Stimulated activated CD4-positive, alpha-beta T cell treated with anti-CD3 and anti-CD28 coated beads, Interleukin-2, amount 100 ng/mL, for 48 hours (primary cell): Measurements from ENCODE around the gene CALHM5.

Experiments
- DNase-seq, 2 donors: peaks; one replicate each; pipeline ENCODE4 v3.0.0-alpha.2; 2020

Gene CALHM5

DNA sequence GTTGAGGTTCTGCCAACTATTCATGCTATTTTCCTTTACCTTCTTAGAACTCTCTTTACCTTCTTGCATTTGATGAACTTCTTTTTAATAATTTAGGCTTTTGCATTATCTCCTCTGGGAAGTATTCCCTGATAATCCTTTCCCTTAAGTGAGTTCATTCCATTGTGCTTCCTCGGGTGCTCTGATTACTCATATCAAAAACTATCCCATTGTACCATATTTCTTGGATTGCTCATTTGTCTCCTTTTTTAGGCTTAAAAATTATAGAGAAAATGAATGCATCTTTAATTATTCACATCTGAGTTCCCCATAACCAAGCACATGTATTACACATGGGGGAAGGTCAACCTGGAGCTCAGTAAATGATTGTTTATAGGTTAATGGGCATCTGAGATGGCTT, 44.6 kb downstream of the CALHM5 start:
- DNase-seq: no peak

DNA sequence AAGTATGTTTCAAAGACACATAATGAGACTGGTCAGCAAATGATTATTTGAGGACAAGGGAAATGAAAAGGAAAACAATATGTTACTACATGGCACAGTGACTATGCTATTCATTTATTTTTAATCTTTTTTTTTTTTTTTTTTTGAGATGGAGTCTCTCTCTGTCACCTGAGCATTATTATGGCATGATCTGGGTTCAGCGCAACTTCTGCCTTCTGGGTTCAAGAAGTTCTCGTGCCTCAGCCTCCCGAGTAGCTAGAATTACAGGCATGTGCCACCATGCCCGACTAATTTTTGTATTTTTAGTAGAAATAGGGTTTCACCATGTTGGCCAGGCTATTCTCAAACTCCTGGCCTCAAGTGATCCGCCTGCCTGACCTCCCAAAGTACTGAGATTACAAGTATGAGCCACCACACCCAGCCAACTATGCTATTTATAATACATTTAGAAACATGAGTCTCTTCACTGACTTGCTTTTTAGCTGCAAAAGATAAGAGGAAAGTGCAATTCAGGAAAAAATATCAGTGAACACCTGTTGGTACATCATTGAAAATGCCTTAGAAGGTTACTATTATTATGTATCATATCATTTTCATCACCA, 45.5 kb downstream of the CALHM5 start:
- DNase-seq: no peak

DNA sequence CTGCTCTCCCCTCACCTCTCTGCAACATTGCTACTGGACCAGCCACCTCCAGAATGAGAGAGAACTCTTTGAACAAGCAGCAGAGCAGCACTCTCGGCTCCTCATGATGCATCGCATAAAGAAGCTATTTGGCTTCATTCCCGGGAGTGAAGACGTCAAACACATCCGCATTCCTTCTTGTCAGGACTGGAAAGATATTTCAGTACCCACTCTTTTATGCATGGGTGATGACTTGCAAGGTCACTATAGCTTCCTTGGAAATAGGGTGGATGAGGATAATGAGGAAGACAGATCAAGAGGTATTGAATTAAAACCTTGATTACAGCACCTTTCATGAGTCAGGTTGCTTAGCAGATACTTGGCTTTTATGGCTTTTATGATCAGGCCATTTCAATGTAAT, 46.5 kb downstream of the CALHM5 start:
- no peak for DNase-seq

DNA sequence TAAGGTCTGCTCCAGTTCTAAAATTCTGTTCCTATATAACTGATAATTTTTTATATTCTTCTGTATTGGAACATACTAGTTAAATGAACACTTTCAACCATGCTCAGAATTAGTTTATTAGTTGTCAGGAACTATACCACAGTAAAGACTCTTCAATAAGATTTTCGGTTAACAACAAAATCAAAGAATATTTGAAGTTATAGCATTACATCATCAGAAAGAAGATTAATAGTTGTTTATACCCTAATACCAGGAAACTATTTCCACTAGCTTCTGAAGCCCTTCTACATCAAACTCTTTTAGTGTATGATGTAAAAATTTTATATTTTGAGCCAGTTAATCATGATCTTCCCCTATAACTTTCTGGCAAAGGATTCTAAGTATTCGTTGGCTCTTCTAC, 48.7 kb downstream of the CALHM5 start:
- DNase-seq: no peak

DNA sequence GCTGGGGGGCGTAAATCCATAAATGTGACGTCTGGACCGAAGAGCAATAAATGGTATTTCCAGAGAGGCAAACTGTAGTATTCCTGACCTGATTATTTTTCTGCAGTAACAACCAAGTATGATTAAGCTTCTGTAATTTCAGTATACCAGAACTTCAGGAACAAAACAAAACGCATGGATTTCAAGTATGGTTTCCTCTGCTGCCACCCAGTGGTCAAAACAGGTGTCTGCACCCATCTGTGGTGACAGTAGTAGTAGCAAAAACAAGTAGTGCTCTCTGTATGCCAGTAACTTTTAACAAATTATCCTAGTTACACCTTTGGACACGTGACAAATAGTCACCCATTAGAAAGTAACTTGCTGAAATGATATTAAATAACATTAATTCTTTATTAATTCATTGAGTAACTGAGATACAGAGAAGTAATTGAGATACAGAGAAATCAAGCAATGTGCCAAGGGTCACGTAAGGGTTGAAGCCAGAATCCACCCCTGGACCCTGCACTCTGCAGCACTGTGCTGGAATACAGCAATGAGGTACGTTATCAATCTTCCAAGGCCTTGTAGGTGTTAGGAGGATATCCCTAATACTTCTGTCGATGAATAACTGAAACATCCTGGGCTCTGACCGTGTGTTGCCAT, 50.1 kb downstream of the CALHM5 start:
- peak; percentile 59 to 61 for DNase-seq

DNA sequence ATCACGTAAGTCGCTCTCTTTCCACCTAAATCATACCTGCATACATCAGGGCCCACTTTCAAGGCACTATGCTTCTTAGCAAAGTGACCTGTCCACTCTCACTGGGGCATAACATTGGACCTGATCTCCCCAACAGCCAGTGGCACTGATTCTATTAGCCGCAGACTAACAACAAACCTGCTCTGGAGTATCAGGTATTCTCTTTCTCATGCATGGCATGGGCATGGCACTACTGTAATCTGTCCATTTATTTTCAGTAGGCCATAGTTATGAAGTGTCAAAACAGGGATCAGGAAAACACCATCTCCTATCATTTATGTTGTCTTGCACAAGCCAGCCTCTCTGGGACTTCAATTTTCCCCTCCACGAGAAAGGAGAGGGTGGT, 50.6 kb downstream of the CALHM5 start:
- no peak for DNase-seq

DNA sequence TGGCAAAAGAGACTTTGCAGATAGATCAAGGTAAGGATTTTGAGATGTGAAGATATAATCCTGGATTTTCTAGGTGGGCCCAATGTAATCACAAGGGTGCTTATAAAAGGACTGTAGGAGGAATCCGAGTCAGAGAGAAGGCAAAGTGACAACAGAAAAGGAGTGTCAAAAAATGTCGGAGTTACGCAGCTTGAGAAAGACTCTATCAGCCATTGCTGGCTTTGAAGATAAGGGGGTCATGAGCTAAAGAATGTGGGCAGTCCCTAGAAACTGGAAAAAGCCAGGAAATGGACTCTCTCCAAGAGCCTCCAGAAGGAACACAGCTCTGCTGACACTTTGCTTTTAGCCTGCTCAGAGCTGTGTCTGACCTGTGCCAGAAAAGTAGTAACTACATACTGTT, 51.2 kb downstream of the CALHM5 start:
- DNase-seq: no peak

DNA sequence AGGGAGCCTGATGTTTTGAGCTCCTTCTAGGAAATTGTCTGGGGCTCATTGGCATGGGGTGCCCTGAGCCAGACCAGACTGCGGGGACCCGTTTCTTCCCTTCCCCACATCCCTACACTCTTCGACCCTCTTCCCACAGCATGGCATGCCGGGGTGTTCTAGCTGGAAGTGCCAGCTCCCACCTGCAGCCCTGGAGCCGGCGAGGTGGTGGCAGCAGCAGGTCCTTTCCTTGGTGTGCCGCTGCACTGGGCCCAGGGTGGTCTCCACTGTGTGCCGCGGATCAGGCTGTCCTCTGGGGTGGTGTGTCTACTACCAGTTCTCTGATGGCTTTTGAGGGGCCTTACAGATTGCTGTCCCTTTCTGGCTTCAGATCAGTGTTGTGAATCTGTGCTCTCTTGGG, 52.4 kb downstream of the CALHM5 start:
- DNase-seq: no peak

DNA sequence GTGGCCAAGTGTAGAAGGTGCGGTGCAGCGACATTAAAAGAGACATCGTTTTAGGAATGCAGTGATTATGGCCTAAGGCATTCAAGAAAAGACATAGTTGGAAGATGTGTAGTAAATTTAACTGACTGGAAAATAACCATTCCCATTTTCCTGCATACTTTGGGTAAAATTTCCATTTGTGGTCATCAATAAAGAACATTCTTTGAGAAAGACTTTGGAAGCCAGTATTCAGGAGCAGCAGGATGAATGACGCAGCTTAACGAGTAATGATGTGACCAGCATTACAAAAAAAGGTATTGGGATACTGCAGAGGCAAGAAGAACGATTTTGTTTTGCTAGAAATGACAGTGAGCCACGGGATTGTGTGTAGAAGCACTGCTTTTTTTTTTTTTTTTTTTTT, 52.9 kb downstream of the CALHM5 start:
- no peak for DNase-seq

DNA sequence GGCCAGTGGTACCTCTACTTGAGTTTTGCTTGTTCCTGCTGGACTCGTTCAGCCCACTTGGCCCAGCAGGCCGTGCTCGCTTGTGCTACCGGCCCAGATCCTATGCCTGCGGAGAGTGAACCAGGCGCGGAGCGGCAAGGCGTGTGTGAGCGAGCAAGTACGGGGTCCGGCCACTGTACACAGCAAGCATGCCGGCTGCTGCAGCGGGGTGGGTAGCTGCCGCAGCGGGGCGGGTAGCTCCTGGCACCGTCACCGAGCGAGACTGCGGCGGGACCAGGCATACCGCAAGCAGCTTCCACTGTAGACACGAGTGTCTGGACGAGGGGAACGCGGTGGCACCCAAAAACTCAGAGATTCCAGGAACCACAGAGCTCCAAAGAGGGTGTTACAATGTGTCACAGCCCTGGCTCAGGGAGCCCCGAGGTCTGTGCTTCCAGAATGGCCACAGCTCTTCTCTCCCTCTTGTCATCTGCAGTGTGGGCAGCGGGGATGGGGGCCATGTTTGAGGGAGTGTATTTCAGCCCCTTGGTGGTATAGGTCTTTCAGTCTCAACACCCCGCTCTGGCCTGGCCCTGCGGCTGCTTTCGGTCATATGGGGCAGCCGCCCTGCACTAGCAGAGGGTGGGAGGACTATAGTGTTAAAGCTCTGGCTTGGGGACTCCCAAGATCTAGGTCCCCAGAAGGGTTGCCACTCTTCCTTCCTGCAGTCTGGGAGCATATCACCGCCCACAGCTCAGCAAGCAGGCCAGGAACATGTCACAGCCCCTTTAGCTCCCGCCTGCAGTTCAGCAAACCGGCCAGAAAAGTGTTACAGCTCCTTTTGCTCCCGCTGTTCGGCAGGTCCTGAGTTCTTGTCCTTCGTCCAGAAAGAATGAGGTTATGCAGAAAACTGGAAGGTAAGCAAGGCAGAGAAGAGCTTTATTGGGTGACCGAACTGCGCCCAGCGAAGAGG, 53.8 kb downstream of the CALHM5 start:
- DNase-seq: no peak

DNA sequence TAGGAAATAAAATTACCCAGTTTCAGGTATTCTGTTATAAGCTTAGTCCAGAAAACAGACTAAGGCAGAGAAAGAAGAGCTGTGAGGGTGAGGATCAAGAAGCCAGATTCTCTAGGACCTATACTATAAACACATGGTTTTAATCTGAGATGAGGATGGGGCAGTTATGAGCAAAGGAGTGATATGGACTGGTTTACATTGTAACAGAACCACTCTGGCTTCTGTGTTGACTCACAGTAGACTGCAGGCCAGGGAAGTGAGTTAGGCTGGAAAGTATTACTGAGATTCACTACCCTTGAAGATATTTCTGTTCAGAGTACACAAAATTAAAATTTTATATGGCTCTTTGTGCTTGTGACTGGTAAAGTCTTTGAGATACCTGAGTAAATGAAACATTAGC, 56.7 kb downstream of the CALHM5 start:
- no peak for DNase-seq

DNA sequence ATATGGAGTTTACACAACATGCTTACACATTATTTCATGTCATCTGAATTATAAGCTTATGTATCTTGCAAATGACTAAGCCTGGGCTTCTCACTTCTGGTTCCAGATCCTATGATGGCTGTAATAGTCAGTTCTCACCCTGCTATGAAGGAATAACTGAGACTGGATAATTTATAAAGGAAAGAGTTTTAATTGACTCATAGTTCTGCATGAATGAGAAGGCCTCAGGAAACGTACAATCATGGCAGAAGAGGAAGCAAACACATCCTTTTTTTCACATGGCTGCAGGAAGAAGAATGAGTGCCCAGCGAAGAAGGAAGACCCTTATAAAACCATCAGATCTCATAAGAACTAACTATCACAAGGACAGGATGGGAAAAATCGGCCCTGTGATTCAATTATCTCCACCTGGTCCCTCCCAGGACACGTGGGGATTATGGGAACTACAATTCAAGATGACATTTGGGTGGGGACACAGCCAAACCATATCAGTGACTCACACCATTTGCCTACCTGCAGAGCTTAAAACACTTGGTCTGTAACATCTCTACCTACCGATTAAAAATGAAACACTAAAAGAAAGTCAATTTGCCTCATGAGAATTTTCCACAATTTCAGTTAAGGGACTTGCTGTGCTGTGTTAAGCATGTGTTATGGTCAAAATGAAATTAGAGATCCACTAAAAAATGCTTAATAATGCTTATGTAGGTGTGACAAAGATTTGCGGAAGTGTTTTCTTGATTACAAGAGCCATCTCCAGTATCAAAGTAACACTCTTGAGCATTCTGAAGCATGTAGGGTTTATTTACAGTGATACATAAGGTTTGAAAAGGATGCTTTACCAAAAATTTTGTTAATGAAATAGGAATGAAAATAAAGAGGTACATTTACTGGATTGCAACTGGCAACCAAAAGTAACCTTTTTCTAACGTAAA, 57.6 kb downstream of the CALHM5 start:
- no peak for DNase-seq

DNA sequence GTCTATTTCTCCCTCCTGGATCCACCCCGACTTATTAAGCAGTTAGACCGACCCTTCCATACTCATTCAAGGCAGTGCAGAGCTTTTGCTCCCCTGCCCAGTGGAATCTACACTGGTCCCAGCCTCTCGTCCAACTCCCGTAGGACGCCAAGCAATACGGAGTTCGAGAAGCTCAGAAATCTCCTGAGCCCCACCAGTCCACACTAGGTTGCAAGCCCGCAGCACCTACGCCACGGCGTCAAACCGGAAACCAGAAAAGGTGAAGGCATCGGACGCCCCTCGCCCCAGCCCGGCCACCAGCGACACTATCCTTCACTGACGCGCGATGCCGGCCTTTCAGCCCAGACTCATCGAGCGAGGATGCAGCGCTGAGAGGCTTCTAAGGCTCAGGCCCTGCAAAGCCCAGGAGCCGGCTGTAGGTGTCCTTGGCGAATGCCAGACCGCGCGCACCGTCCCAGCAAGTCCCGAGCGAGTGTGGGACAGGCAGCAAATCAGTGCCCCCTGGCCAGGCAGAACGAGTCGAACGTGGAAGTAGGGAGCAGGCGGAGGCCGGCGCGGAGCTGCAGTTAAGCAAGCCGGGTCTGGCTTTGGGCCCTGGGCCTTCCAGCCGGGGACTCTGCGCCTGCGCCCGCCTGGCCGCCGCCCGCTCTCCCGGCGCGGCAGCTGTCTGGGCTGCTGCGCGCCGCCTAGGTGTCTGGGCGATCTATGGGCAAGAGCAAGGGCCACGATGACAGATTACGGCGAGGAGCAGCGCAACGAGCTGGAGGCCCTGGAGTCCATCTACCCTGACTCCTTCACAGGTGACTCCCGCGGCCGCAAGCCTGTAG, 59.6 kb downstream of the CALHM5 start, which contains the start of gene RWDD1:
Gene RWDD1 (plus strand): TSS at position 649 of the 827 bp plus-strand sequence. CDS start 79 bp downstream, at position 728.
- DNase-seq: peak; percentile 93 to 95

DNA sequence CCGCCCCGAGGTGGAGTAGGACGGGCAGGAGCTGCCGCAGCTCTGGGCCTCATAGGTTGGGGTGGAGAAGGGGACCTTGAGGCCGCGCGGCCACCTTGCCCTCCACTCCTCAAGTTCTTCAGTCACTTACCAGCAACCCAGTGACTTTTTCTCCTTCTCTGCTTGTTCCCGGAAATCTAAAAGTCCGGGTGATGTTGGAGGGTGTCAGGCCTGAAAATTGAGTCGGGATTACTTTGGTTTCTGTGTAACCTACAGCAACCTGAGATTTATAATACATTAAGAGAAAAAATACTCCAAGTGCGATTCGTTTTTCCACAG, 60.2 kb downstream of the CALHM5 start:
- DNase-seq: no peak

DNA sequence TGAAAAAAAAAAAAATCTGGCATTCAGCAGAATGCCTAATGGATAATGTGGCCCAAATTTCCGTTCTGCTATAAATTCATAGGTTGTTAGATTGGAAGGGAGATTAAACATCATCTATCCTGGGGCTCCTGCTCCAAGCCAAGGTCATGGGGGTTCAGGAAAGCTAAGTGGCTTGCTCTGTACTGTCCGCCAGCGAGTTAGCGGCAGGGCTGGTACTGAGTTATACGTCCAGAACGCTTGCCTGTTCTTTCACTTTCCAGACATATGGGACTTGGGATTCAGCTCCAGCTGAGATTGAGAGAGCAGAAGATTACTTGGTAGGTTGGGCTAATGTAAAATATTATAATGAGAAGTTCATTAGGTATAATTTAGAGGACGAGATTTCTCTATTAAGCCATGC, 60.7 kb downstream of the CALHM5 start:
- peak in 1 of 2 donors; percentile 14 for DNase-seq
